CD14-positive monocyte (primary cell): ENCODE results near the gene TNPO3. TPM values are rescaled to one million over a fixed set of nuclear protein-coding genes. Genes with fewer than 3 reads are reported as not detected.

Experiments used
- DNase-seq, 3 donors: peaks; one replicate each; pipeline ENCODE4 v3.0.0-alpha.2; 2011 to 2022
- H2AFZ ChIP-seq: 2 replicates; pipeline ENCODE4 v1.6.0; 2012; ENCODE audit warnings: mild to moderate bottlenecking, low read depth, low read length, inconsistent platforms; ENCODE audit not compliant: insufficient read depth, poor library complexity, severe bottlenecking
- H3K27ac ChIP-seq, 2 donors: 1 replicate in 1 of 2; 2 replicates in 1 of 2; pipeline ENCODE4 v1.5.1; 2012 to 2013; ENCODE audit warnings: low read length in 2 of 2, control low read depth in 1 of 2, inconsistent platforms in 1 of 2, low read depth in 1 of 2, mild to moderate bottlenecking in 1 of 2
- H3K27me3 ChIP-seq, 2 donors: one replicate each; pipeline versions ENCODE4 v1.6.0 to v1.6.1; 2011 to 2013; ENCODE audit warnings: low read length in 2 of 2; ENCODE audit not compliant: control insufficient read depth in 2 of 2, insufficient read depth in 2 of 2
- H3K36me3 ChIP-seq, 2 donors: replicated peaks in 1 of 2; 1 replicate in 1 of 2; 2 replicates in 1 of 2; pipeline versions ENCODE4 v1.5.1 to v1.6.1; 2012 to 2013; ENCODE audit warnings: low read length in 2 of 2, control low read depth in 1 of 2, inconsistent platforms in 1 of 2, mild to moderate bottlenecking in 1 of 2; ENCODE audit not compliant: insufficient read depth in 2 of 2, control insufficient read depth in 1 of 2
- H3K4me1 ChIP-seq, 2 donors: 1 replicate in 1 of 2; 2 replicates in 1 of 2; pipeline versions ENCODE4 v1.5.1 to v1.6.1; 2012 to 2013; ENCODE audit warnings: low read length in 2 of 2, control low read depth in 1 of 2, inconsistent platforms in 1 of 2, mild to moderate bottlenecking in 1 of 2, moderate library complexity in 1 of 2; ENCODE audit not compliant: insufficient read depth in 2 of 2, control insufficient read depth in 1 of 2
- H3K4me2 ChIP-seq: replicated peaks from 2 replicates; pipeline ENCODE3; 2012; ENCODE audit warnings: low read length, moderate library complexity, mild to moderate bottlenecking; ENCODE audit not compliant: poor library complexity, severe bottlenecking; ENCODE audit errors: extremely low read depth
- H3K4me3 ChIP-seq, 3 experiments: fragments of 200-600 bp in 1 of 3; sonication (generic) in 1 of 3; replicated peaks in 1 of 3; 1 replicate in 2 of 3; 2 replicates in 1 of 3; pipeline ENCODE4 v1.5.1; 2011 to 2013; ENCODE audit warnings: low read length in 3 of 3, mild to moderate bottlenecking in 3 of 3, control low read depth in 2 of 3, low read depth in 2 of 3, inconsistent platforms in 1 of 3, moderate library complexity in 1 of 3
- H3K79me2 ChIP-seq: 2 replicates; pipeline ENCODE4 v1.6.0; 2012; ENCODE audit warnings: mild to moderate bottlenecking, control low read depth, inconsistent platforms, low read length, moderate library complexity; ENCODE audit not compliant: insufficient read depth
- H3K9ac ChIP-seq: 2 replicates; pipeline ENCODE4 v1.6.0; 2017; ENCODE audit warnings: low read length, mild to moderate bottlenecking; ENCODE audit not compliant: insufficient read depth, poor library complexity, severe bottlenecking
- H3K9me3 ChIP-seq, 2 donors: replicated peaks in 1 of 2; 1 replicate in 1 of 2; 2 replicates in 1 of 2; pipeline versions ENCODE4 v1.5.1 to v1.6.1; 2012 to 2013; ENCODE audit warnings: low read length in 2 of 2, control low read depth in 1 of 2; ENCODE audit not compliant: control insufficient read depth in 1 of 2, insufficient read depth in 1 of 2
- H4K20me1 ChIP-seq: 2 replicates; pipeline ENCODE4 v1.6.0; 2012; ENCODE audit warnings: mild to moderate bottlenecking, low read length, control low read depth, moderate library complexity; ENCODE audit not compliant: insufficient read depth
- H3K27ac Mint-ChIP-seq, 7 donors: one replicate each; pipeline ENCODE4 v1.8.0; 2020; ENCODE audit warnings: mild to moderate bottlenecking in 7 of 7, mixed read lengths in 7 of 7, moderate library complexity in 6 of 7, inconsistent platforms in 2 of 7
- H3K27me3 Mint-ChIP-seq, 3 donors: one replicate each; pipeline ENCODE4 v1.8.0; 2021 to 2022; ENCODE audit warnings: low read depth in 3 of 3, mild to moderate bottlenecking in 3 of 3, mixed read lengths in 3 of 3, moderate library complexity in 3 of 3, inconsistent platforms in 1 of 3
- H3K36me3 Mint-ChIP-seq, 2 donors: one replicate each; pipeline ENCODE4 v1.8.0; 2020; ENCODE audit warnings: mixed read lengths in 2 of 2, inconsistent platforms in 1 of 2, mild to moderate bottlenecking in 1 of 2
- H3K4me1 Mint-ChIP-seq: one replicate; pipeline ENCODE4 v1.8.0; 2020; ENCODE audit warnings: mild to moderate bottlenecking, mixed read lengths
- H3K4me3 Mint-ChIP-seq, 2 donors: one replicate each; pipeline ENCODE4 v1.8.0; 2020; ENCODE audit warnings: mild to moderate bottlenecking in 2 of 2, mixed read lengths in 2 of 2, moderate library complexity in 1 of 2
- H3K9me3 Mint-ChIP-seq, 7 donors: one replicate each; pipeline ENCODE4 v1.8.0; 2020 to 2022; ENCODE audit warnings: mixed read lengths in 7 of 7, mild to moderate bottlenecking in 6 of 7, moderate library complexity in 6 of 7, inconsistent platforms in 2 of 7
- WGBS: methylation state at CpG from one replicate; pipeline ENCODE4 v1.1.5; 2013; ENCODE audit warnings: missing lambda C conversion rate; ENCODE audit not compliant: insufficient coverage; 5-methylcytosine and 5-hydroxymethylcytosine counted together
- intact Hi-C, 2 donors: fragments of 100-400 bp; cut with micrococcal nuclease; formaldehyde crosslinking; loops; one replicate each; pipeline versions ENCODE4 v1.15.0 to v1.15.1; 2023
- polyA plus RNA-seq, 3 donors: library from polyadenylated mRNA; depleted of rRNA in 1 of 3; unstranded in 2 of 3; stranded (reverse) in 1 of 3; fragments of 300-500 nt in 2 of 3; fragments of >200 nt in 1 of 3; fragmentation: Illumina TruSeq in 2 of 3; gene quantifications; 1 replicate in 2 of 3; 2 replicates in 1 of 3; pipeline ENCODE4 v1.2.3, GENCODE V29; 2012 to 2021
- TF ChIP-seq, protein P1 (sequence below): fragments of 200-600 bp; IDR thresholded peaks from one replicate; pipeline ENCODE4 v1.8.0; 2022; ENCODE audit warnings: antibody characterized with exemption, mild to moderate bottlenecking

TNPO3 gene
- polyA plus RNA-seq, 3 donors = 17.0 to 23.8 (median 19.7) TPM

DNA sequence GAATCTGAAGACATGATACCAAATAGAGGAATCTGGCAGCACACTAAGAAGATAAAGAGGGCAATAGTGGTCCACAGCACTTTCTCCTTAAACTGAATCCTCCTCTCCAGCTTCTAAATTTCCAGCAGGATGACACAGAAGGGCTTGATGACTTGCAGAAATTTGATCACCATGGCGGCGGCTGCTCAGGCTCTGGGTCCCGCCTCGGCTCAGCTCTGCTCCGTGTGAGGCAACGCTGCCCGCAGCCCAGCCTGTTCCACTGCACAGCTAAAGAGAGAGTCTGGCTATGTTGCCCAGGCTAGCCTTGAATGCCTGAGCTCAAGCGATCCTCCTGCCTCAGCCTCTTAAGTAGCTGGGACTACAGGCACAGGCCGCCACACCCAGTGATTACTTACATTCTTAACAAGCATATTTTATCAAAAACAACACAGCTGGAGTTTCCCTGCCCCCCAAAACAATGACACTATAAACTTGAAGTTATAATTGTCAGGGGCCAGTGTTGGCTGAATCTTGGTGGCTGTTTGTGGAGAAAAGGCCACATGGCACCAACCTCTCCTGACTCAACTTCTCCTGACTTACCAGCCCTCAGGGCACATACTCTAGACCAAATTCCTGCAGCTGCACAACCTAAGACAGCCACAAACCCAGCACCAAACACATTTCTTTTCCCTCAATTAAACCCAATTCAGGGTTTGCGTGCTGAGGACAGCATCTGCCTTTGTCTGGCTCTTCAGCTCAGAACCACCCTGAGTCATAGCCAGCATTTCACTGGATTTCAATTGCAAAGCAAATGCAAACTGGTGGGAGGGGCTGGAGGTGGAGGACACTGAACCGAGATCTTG lies 11.6 kb upstream of the TNPO3 start:
- intact Hi-C loops = no loop called here
- DNase-seq = no peak
- H3K9me3 ChIP-seq = peaks cover 4 to 6% of the 10 kb centered on the region in 2 donors
- peak overlapping the region; percentile 16 for H2AFZ ChIP-seq
- H3K79me2 ChIP-seq = no peaks in the 10 kb centered on the region
- H4K20me1 ChIP-seq = no peaks in the 10 kb centered on the region
- no peaks in the 10 kb centered on the region for H3K36me3 ChIP-seq
- H3K4me3 Mint-ChIP-seq = no peak overlapping the region
- H3K27me3 Mint-ChIP-seq = peaks cover 0 to 2% (median 0%) of the 10 kb centered on the region in 3 donors
- peaks cover 43% of the 10 kb centered on the region for H3K4me1 Mint-ChIP-seq
- 86% methylated on average over 9 of the region's 11 CpGs for WGBS
- peaks cover 3 to 18% (median 9%) of the 10 kb centered on the region in 7 donors for H3K9me3 Mint-ChIP-seq
- H3K27ac Mint-ChIP-seq = peak overlapping the region in 2 of 7 donors; percentile 32 to 59
- no peaks in the 10 kb centered on the region for H3K27me3 ChIP-seq
- H3K36me3 Mint-ChIP-seq = no peaks in the 10 kb centered on the region
- no peak overlapping the region for H3K4me3 ChIP-seq
- peaks cover 17 to 28% of the 10 kb centered on the region in 2 donors for H3K4me1 ChIP-seq
- TF ChIP-seq, protein P1, sequence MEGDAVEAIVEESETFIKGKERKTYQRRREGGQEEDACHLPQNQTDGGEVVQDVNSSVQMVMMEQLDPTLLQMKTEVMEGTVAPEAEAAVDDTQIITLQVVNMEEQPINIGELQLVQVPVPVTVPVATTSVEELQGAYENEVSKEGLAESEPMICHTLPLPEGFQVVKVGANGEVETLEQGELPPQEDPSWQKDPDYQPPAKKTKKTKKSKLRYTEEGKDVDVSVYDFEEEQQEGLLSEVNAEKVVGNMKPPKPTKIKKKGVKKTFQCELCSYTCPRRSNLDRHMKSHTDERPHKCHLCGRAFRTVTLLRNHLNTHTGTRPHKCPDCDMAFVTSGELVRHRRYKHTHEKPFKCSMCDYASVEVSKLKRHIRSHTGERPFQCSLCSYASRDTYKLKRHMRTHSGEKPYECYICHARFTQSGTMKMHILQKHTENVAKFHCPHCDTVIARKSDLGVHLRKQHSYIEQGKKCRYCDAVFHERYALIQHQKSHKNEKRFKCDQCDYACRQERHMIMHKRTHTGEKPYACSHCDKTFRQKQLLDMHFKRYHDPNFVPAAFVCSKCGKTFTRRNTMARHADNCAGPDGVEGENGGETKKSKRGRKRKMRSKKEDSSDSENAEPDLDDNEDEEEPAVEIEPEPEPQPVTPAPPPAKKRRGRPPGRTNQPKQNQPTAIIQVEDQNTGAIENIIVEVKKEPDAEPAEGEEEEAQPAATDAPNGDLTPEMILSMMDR = no peak
- H3K27ac ChIP-seq = no peak overlapping the region
- H3K4me2 ChIP-seq = no peak overlapping the region
- no peak overlapping the region for H3K9ac ChIP-seq

DNA sequence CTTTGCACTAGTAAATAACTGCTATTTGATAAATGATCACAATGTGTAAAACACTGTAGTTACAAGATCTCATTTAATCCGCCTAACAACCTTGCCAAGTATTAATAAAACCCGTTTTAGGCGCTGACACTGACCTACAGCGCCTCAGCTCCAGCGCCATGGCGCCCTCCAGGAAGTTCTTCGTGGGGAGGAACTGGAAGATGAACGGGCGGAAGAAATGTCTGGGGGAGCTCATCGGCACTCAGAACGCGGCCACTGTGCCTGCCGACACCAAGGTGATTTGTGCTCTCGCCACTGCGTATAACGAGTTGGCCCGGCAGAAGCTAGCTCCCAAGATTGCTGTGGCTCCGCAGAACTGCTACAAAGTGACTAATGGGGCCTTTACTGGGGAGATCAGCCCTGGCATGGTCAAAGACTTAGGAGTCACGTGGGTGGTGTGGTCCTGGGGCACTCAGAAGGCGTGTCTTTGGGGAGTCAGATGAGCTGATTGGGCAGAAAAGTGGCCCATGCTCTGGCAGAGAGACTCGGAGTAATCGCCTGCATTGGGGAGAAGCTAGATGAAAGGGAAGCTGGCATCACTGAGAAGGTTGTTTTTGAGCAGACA lies 1.1 kb upstream of the TNPO3 start:
- no peaks in the 10 kb centered on the region for H3K9me3 Mint-ChIP-seq
- 86% methylated on average over 19 of the region's 22 CpGs for WGBS
- H3K9ac ChIP-seq = no peak overlapping the region
- H3K4me2 ChIP-seq = peak overlapping the region; percentile 83
- peaks cover 32% of the 10 kb centered on the region for H3K4me1 Mint-ChIP-seq
- DNase-seq = peak in 2 of 3 donors; percentile 9 to 35
- peaks cover 14 to 25% of the 10 kb centered on the region in 2 donors for H3K4me1 ChIP-seq
- H3K36me3 Mint-ChIP-seq = peaks cover 2 to 7% of the 10 kb centered on the region in 2 donors
- peak overlapping the region; percentile 46 to 98 for H3K4me3 Mint-ChIP-seq
- H3K4me3 ChIP-seq = peak overlapping the region in 1 of 3 experiments; percentile 98
- H4K20me1 ChIP-seq = peaks cover 19% of the 10 kb centered on the region
- peak overlapping the region in 1 of 2 donors; percentile 99 for H3K27ac ChIP-seq
- peak overlapping the region; percentile 93 for H2AFZ ChIP-seq
- no peaks in the 10 kb centered on the region for H3K27me3 ChIP-seq
- TF ChIP-seq, protein P1 = no peak
- peaks cover 2 to 5% (median 3%) of the 10 kb centered on the region in 3 donors for H3K27me3 Mint-ChIP-seq
- intact Hi-C loops = no loop called here
- H3K79me2 ChIP-seq = peaks cover 40% of the 10 kb centered on the region
- no peaks in the 10 kb centered on the region for H3K36me3 ChIP-seq
- H3K9me3 ChIP-seq = no peaks in the 10 kb centered on the region
- peak overlapping the region in 5 of 7 donors; percentile 50 to 100 (median 75) for H3K27ac Mint-ChIP-seq
